PFSK-1 (cell line): ENCODE data around the gene SV2C.

Experiments
- POLR2AphosphoS5 ChIP-seq: IDR thresholded peaks from 2 replicates; pipeline ENCODE4 v1.6.1; 2012; ENCODE audit warnings: low read depth, mild to moderate bottlenecking, control low read depth, low read length, moderate library complexity
- SIN3A ChIP-seq: IDR thresholded peaks from 2 replicates; pipeline ENCODE4 v1.6.1; 2012; ENCODE audit warnings: mild to moderate bottlenecking, low read length, moderate library complexity, borderline replicate concordance; ENCODE audit not compliant: insufficient read depth
- TAF1 ChIP-seq: IDR thresholded peaks from 2 replicates; pipeline ENCODE4 v1.6.1; 2012; ENCODE audit warnings: low read length, control low read depth, borderline replicate concordance; ENCODE audit not compliant: insufficient read depth
- TF ChIP-seq, protein P1 (sequence below), 2 experiments: IDR thresholded peaks; 2 replicates each; pipeline versions ENCODE4 v1.6.1 to v1.8.0; 2011 to 2012; ENCODE audit warnings: low read depth in 2 of 2, low read length in 2 of 2, control low read depth in 1 of 2, inconsistent platforms in 1 of 2, mild to moderate bottlenecking in 1 of 2, moderate library complexity in 1 of 2; ENCODE audit not compliant: insufficient read depth in 1 of 2

DNA sequence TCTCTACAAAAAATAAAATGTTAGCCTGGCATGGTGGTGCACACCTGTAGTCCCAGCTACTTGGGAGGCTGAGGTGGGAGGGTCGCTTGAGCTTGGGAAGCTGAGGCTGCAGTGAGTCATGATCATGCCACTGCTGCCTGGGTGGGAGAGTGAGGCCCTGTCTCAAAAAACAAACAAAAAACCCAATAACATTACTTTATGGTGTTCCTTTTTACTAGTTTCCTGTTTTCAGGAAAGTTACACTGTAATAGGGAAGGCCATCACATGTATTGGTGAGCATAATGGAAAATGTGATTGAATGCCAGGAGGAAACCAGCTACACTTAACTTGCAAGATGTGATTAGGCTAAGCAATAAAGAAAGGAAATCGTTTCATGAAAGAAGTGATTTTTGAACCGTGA is 42.7 kb downstream of the SV2C start:
- no peak for TF ChIP-seq POLR2AphosphoS5
- TF ChIP-seq TAF1 = no peak
- no peak for TF ChIP-seq SIN3A
- TF ChIP-seq, protein P1, sequence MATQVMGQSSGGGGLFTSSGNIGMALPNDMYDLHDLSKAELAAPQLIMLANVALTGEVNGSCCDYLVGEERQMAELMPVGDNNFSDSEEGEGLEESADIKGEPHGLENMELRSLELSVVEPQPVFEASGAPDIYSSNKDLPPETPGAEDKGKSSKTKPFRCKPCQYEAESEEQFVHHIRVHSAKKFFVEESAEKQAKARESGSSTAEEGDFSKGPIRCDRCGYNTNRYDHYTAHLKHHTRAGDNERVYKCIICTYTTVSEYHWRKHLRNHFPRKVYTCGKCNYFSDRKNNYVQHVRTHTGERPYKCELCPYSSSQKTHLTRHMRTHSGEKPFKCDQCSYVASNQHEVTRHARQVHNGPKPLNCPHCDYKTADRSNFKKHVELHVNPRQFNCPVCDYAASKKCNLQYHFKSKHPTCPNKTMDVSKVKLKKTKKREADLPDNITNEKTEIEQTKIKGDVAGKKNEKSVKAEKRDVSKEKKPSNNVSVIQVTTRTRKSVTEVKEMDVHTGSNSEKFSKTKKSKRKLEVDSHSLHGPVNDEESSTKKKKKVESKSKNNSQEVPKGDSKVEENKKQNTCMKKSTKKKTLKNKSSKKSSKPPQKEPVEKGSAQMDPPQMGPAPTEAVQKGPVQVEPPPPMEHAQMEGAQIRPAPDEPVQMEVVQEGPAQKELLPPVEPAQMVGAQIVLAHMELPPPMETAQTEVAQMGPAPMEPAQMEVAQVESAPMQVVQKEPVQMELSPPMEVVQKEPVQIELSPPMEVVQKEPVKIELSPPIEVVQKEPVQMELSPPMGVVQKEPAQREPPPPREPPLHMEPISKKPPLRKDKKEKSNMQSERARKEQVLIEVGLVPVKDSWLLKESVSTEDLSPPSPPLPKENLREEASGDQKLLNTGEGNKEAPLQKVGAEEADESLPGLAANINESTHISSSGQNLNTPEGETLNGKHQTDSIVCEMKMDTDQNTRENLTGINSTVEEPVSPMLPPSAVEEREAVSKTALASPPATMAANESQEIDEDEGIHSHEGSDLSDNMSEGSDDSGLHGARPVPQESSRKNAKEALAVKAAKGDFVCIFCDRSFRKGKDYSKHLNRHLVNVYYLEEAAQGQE (IDR thresholded peaks at IDR 0.05; ENCODE audit: insufficient read depth in 1 of 2, low read depth in 2 of 2, low read length in 2 of 2) = no peak
